HG02943 (cell line): Measurements from ENCODE around the gene KCNH1.

ENCODE experiments used
- ATAC-seq: cut with Tn5 transposase; IDR thresholded peaks from one replicate; pipeline ENCODE4 v1.9.1; 2021; ENCODE audit warnings: mild to moderate bottlenecking, low read depth, moderate library complexity; ENCODE audit not compliant: unreplicated experiment

KCNH1 gene

GRCh38 chr1:210731597-210731996, 402.4 kb downstream of the KCNH1 start:
- no peak for ATAC-seq

- no peak for ATAC-seq
These were observed 402.8 kb downstream of the KCNH1 start for GRCh38 chr1:210731193-210731592.

- no peak for ATAC-seq
These were observed 403.9 kb downstream of the KCNH1 start for GRCh38 chr1:210730023-210730422.

- ATAC-seq, result no peak
These were observed 405.4 kb downstream of the KCNH1 start for GRCh38 chr1:210728437-210729149.

GRCh38 chr1:210727709-210728108, 406.2 kb downstream of the KCNH1 start:
- no peak for ATAC-seq

GRCh38 chr1:210726621-210727020, 407.3 kb downstream of the KCNH1 start:
- ATAC-seq, result no peak

GRCh38 chr1:210724768-210725167, 409.2 kb downstream of the KCNH1 start:
- ATAC-seq, result no peak

- no peak for ATAC-seq
These were observed 410.3 kb downstream of the KCNH1 start for GRCh38 chr1:210723646-210724045.

- ATAC-seq, result no peak
These were observed 411.4 kb downstream of the KCNH1 start for GRCh38 chr1:210722410-210723081.

GRCh38 chr1:210715072-210715471, 418.9 kb downstream of the KCNH1 start:
- no peak for ATAC-seq

GRCh38 chr1:210711825-210712612, 421.9 kb downstream of the KCNH1 start:
- no peak for ATAC-seq

GRCh38 chr1:210709701-210710100, 424.2 kb downstream of the KCNH1 start:
- no peak for ATAC-seq

- ATAC-seq, result no peak
These were observed 426.4 kb downstream of the KCNH1 start for GRCh38 chr1:210707300-210708240.

GRCh38 chr1:210706246-210706645, 427.7 kb downstream of the KCNH1 start:
- ATAC-seq, result no peak

- no peak for ATAC-seq
These were observed 428.9 kb downstream of the KCNH1 start for GRCh38 chr1:210705086-210705485.

- ATAC-seq, result no peak
These were observed 430.4 kb downstream of the KCNH1 start for GRCh38 chr1:210703593-210703992.

GRCh38 chr1:210702506-210702905, 431.4 kb downstream of the KCNH1 start:
- ATAC-seq, result no peak

- no peak for ATAC-seq
These were observed 433.4 kb downstream of the KCNH1 start for GRCh38 chr1:210700511-210700910.

- no peak for ATAC-seq
These were observed 433.9 kb downstream of the KCNH1 start for GRCh38 chr1:210700083-210700482.

GRCh38 chr1:210698661-210699060, 435.3 kb downstream of the KCNH1 start:
- ATAC-seq, result no peak
